Smooth muscle cell (in vitro differentiated cells): ENCODE results near the gene ASCL1. TPM values are rescaled to one million over a fixed set of nuclear protein-coding genes. Genes with fewer than 3 reads are reported as not detected.
A peak's percentile ranks its signal among the peaks of the same experiment; 100 is the strongest.

ENCODE experiments used
- DNase-seq: peaks from one replicate; lab custom pipeline; 2025; ENCODE audit not compliant: unreplicated experiment; lab: John Stamatoyannopoulos, UW
- H2AFZ ChIP-seq: fragments of 200-600 bp; sonication (generic); 2 replicates; pipeline ENCODE4 v1.6.0; 2016; ENCODE audit warnings: antibody characterized with exemption, low read depth, mild to moderate bottlenecking
- H3F3A ChIP-seq: fragments of 200-600 bp; sonication (generic); 2 replicates; pipeline ENCODE4 v1.6.0; 2017; ENCODE audit warnings: antibody characterized with exemption, low read depth
- H3K27ac ChIP-seq: fragments of 200-600 bp; sonication (generic); 2 replicates; pipeline ENCODE4 v1.5.1; 2016; ENCODE audit warnings: low read depth, mild to moderate bottlenecking
- H3K27me3 ChIP-seq: fragments of 200-600 bp; sonication (generic); 2 replicates; pipeline ENCODE4 v1.6.1; 2016; ENCODE audit warnings: low read depth, mild to moderate bottlenecking
- H3K36me3 ChIP-seq: fragments of 200-600 bp; sonication (generic); 2 replicates; pipeline ENCODE4 v1.5.1; 2016; ENCODE audit warnings: low read depth
- H3K4me1 ChIP-seq: fragments of 200-600 bp; sonication (generic); 2 replicates; pipeline ENCODE4 v1.5.1; 2016; ENCODE audit warnings: low read depth
- H3K4me2 ChIP-seq: fragments of 200-600 bp; sonication (generic); 2 replicates; pipeline ENCODE4 v1.6.0; 2016; ENCODE audit warnings: mild to moderate bottlenecking
- H3K4me3 ChIP-seq: fragments of 200-600 bp; sonication (generic); 2 replicates; pipeline ENCODE4 v1.5.1; 2016; ENCODE audit warnings: mild to moderate bottlenecking
- H3K79me2 ChIP-seq: fragments of 200-600 bp; sonication (generic); 2 replicates; pipeline ENCODE4 v1.6.0; 2016; ENCODE audit warnings: low read depth, mild to moderate bottlenecking
- H3K9ac ChIP-seq: fragments of 200-600 bp; sonication (generic); 2 replicates; pipeline ENCODE4 v1.6.0; 2016; ENCODE audit warnings: low read depth
- H3K9me3 ChIP-seq: fragments of 200-600 bp; sonication (generic); replicated peaks from 2 replicates; pipeline ENCODE4 v1.5.1; 2016; ENCODE audit warnings: low read depth
- H4K20me1 ChIP-seq: fragments of 200-600 bp; sonication (generic); 2 replicates; pipeline ENCODE4 v1.6.0; 2016; ENCODE audit warnings: low read depth
- WGBS: methylation state at CpG from one replicate; pipeline ENCODE4 v1.1.7; 2016; ENCODE audit warnings: low lambda C conversion rate; 5-methylcytosine and 5-hydroxymethylcytosine counted together
- polyA plus RNA-seq: library from polyadenylated mRNA; unstranded; fragments of >200 nt; fragmentation: Nextera tagmentation; extraction: Ambion mirVana; gene quantifications from 2 replicates; pipeline ENCODE4 v1.2.1, GENCODE V29; 2016
- total RNA-seq: library from RNA; depleted of rRNA; stranded (reverse); fragments of >200 nt; gene quantifications from 2 replicates; pipeline ENCODE4 v1.2.3, GENCODE V29; 2014
- TF ChIP-seq, protein P1 (sequence below): fragments of 200-600 bp; sonication (generic); IDR thresholded peaks from 2 replicates; pipeline ENCODE4 v1.5.1; 2017; ENCODE audit warnings: borderline replicate concordance, mild to moderate bottlenecking, antibody characterized with exemption; ENCODE audit not compliant: insufficient read depth, poor library complexity, severe bottlenecking

ASCL1 gene
- total and polyA plus RNA-seq, 2 experiments from 2014 or later = not detected

DNA sequence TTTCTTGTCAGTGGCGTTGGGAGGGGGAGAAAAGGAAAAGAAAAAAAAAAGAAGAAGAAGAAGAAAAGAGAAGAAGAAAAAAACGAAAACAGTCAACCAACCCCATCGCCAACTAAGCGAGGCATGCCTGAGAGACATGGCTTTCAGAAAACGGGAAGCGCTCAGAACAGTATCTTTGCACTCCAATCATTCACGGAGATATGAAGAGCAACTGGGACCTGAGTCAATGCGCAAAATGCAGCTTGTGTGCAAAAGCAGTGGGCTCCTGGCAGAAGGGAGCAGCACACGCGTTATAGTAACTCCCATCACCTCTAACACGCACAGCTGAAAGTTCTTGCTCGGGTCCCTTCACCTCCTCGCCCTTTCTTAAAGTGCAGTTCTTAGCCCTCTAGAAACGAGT lies 1.9 kb downstream of the ASCL1 start:
- Histone ChIP-seq H3K4me1 (peaks cover 28% of the 10 kb centered on the region), H3F3A (no peaks in the 10 kb centered on the region), H3K27ac (no peak overlapping the region), H3K4me3 (no peak overlapping the region), H3K9ac (no peak overlapping the region), H3K9me3 (no peaks in the 10 kb centered on the region), H3K4me2 (no peak overlapping the region), H3K79me2 (no peaks in the 10 kb centered on the region), H4K20me1 (no peaks in the 10 kb centered on the region), H2AFZ (no peak overlapping the region), H3K36me3 (no peaks in the 10 kb centered on the region), H3K27me3 (peaks cover 99% of the 10 kb centered on the region)
- 18% methylated on average over 14 of the region's 14 CpGs for WGBS
- TF ChIP-seq, protein P1, sequence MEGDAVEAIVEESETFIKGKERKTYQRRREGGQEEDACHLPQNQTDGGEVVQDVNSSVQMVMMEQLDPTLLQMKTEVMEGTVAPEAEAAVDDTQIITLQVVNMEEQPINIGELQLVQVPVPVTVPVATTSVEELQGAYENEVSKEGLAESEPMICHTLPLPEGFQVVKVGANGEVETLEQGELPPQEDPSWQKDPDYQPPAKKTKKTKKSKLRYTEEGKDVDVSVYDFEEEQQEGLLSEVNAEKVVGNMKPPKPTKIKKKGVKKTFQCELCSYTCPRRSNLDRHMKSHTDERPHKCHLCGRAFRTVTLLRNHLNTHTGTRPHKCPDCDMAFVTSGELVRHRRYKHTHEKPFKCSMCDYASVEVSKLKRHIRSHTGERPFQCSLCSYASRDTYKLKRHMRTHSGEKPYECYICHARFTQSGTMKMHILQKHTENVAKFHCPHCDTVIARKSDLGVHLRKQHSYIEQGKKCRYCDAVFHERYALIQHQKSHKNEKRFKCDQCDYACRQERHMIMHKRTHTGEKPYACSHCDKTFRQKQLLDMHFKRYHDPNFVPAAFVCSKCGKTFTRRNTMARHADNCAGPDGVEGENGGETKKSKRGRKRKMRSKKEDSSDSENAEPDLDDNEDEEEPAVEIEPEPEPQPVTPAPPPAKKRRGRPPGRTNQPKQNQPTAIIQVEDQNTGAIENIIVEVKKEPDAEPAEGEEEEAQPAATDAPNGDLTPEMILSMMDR = no peak
- no peak for DNase-seq

DNA sequence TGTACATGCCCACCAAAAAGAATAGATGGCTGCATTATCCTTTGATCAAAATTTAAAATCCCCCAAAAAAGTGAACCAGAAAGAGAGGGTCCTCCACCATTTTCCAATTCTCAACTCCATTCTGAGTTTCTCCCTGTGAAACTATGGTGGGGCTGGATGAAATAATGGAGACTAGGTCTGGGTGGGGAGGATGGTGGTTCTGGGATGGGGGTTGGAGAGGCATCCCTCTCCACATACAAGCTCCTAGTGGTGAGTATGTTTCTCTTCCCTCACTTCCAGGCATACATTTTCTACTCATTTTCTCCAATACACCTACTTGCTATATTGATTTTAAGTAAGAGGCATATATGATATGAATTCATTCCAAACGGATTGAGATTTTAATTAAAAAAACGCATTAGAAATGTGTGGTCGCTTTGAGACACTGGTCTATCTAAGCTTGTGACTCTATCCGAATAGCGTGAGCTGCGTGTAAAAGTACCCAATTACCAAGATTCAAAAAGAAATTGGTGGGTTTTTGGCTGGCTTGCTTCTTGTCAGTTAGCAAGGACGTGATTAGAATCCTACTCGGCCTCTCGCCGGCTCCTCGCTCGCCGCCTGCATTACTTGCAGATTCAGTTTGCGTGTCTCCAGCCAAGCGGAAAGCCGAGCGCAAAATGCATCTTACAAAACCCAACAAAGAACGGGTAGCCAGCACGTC lies 3.4 kb downstream of the ASCL1 start:
- H3K9me3 ChIP-seq = no peaks in the 10 kb centered on the region
- H3K4me1 ChIP-seq = peaks cover 37% of the 10 kb centered on the region
- H3K27ac ChIP-seq = no peak overlapping the region
- DNase-seq = no peak
- H3K4me2 ChIP-seq = peak overlapping the region; percentile 79
- H3K27me3 ChIP-seq = peaks cover 99% of the 10 kb centered on the region
- no peaks in the 10 kb centered on the region for H4K20me1 ChIP-seq
- TF ChIP-seq, protein P1 = no peak
- H3K9ac ChIP-seq = no peak overlapping the region
- no peak overlapping the region for H3K4me3 ChIP-seq
- 4% methylated on average over 19 of the region's 19 CpGs for WGBS
- no peaks in the 10 kb centered on the region for H3K79me2 ChIP-seq
- no peak overlapping the region for H2AFZ ChIP-seq
- no peaks in the 10 kb centered on the region for H3K36me3 ChIP-seq
- H3F3A ChIP-seq = no peaks in the 10 kb centered on the region

DNA sequence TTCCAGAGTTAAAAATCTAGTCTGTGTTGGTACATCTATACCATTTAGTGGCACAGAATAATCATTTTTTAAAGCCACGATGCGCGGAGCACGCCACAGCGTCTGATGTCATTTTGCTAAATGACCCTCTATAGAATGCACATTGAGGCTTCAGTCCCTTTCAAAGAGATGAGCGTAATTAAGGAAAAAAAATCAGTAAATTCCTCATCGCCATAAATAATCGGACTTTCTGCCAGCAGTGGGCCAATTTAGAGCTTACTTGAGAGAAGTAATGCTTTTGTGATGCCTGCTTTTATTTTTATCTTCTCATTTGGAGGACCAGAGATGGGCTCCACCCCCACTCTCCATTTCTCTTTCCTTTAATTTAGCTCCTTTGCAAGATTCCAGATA lies 4.0 kb downstream of the ASCL1 start:
- Histone ChIP-seq H3K27ac (no peak overlapping the region), H3K36me3 (no peaks in the 10 kb centered on the region), H3K27me3 (peaks cover 99% of the 10 kb centered on the region), H3F3A (no peaks in the 10 kb centered on the region), H3K9ac (no peak overlapping the region), H4K20me1 (no peaks in the 10 kb centered on the region), H3K4me3 (no peak overlapping the region), H3K79me2 (no peaks in the 10 kb centered on the region), H2AFZ (no peak overlapping the region), H3K9me3 (no peaks in the 10 kb centered on the region), H3K4me2 (peak overlapping the region; percentile 79), H3K4me1 (peaks cover 37% of the 10 kb centered on the region)
- TF ChIP-seq, protein P1 = no peak
- WGBS = 8% methylated on average over 8 of the region's 8 CpGs
- no peak for DNase-seq

DNA sequence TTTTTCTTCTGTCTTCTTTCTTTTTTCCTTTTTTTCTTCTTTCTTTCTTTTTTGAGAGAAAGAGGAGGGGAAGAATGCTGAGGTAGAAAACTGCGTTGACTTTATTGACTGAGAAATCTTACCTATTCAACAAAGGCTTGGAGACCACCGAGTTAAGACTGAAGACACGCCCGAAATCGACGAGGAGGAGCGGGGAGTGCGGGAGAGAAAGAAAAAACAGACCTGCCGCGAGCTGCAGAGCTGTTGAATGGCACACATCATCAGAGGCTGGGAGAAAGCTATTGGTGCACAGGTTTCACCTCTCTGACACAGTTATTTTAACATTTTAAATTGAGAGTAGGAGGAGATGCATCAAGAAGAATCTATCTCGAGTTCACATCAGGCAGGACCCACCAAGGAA lies 5.1 kb downstream of the ASCL1 start:
- Histone ChIP-seq H3F3A (no peaks in the 10 kb centered on the region), H3K27ac (no peak overlapping the region), H3K36me3 (no peaks in the 10 kb centered on the region), H3K4me2 (peak overlapping the region; percentile 61), H3K9ac (no peak overlapping the region), H3K79me2 (no peaks in the 10 kb centered on the region), H2AFZ (no peak overlapping the region), H3K27me3 (peaks cover 99% of the 10 kb centered on the region), H3K9me3 (no peaks in the 10 kb centered on the region), H3K4me1 (peaks cover 26% of the 10 kb centered on the region), H3K4me3 (peak overlapping the region; percentile 26), H4K20me1 (no peaks in the 10 kb centered on the region)
- 11% methylated on average over 11 of the region's 11 CpGs for WGBS
- no peak for DNase-seq
- TF ChIP-seq, protein P1 = no peak
